Right lobe of liver (tissue), 6 donors: ENCODE results near the gene ATP8B3. TPM values are rescaled to one million over a fixed set of nuclear protein-coding genes. Genes with fewer than 3 reads are reported as not detected.
A peak's percentile ranks its signal among the peaks of the same experiment; 100 is the strongest.

Experiments used
- ATAC-seq, 4 donors: fragments of 200-7000 bp; cut with Tn5 transposase; one replicate each; pipeline ENCODE4 v1.9.1; 2020; ENCODE audit warnings: mild to moderate bottlenecking in 4 of 4, moderate library complexity in 4 of 4
- DNase-seq, 3 donors: peaks; one replicate each; pipeline ENCODE4 v3.0.0-alpha.2; 2020
- H3K27ac ChIP-seq, 3 donors: fragments of 200-600 bp; one replicate each; pipeline ENCODE4 v1.8.0; 2022
- H3K27me3 ChIP-seq, 2 donors: fragments of 200-600 bp; one replicate each; pipeline ENCODE4 v1.8.0; 2022
- H3K36me3 ChIP-seq, 4 donors: fragments of 200-600 bp; sonication (generic) in 1 of 4; one replicate each; pipeline versions ENCODE4 v1.5.1 to v1.8.0; 2017 to 2022; ENCODE audit warnings: control low read depth in 1 of 4
- H3K4me1 ChIP-seq, 4 donors: fragments of 200-600 bp; sonication (generic) in 1 of 4; one replicate each; pipeline versions ENCODE4 v1.5.1 to v1.8.0; 2017 to 2022; ENCODE audit warnings: control low read depth in 1 of 4
- H3K4me3 ChIP-seq, 3 donors: fragments of 200-600 bp; one replicate each; pipeline ENCODE4 v1.8.0; 2022
- H3K9me3 ChIP-seq, 4 donors: fragments of 200-600 bp; sonication (generic) in 1 of 4; one replicate each; pipeline versions ENCODE4 v1.5.1 to v1.8.0; 2017 to 2022; ENCODE audit warnings: control low read depth in 1 of 4
- POLR2A ChIP-seq: fragments of 450-650 bp; IDR thresholded peaks from one replicate; pipeline ENCODE4 v1.6.1; 2017; ENCODE audit warnings: antibody characterized with exemption, mild to moderate bottlenecking
- WGBS: methylation state at CpG from one replicate; pipeline ENCODE4 v1.1.6; 2018; ENCODE audit warnings: low coverage, low lambda C conversion rate; ENCODE audit not compliant: insufficient coverage; ENCODE audit errors: missing lambda C conversion rate; 5-methylcytosine and 5-hydroxymethylcytosine counted together
- intact Hi-C, 2 donors: fragments of 100-400 bp; cut with DNase I; formaldehyde crosslinking; loops; one replicate each; pipeline versions ENCODE4 v1.11.2 to v1.14.1; 2022
- total RNA-seq, 6 experiments: library from RNA; depleted of rRNA in 2 of 6; stranded (reverse); fragments of >200 nt in 2 of 6; fragmentation: NEBNext Ultra II Directional in 3 of 6; extraction: Animal tissue kit (Norgen Biotek cat#: 25700) in 3 of 6; gene quantifications; one replicate each; pipeline versions ENCODE4 v1.1.0 to v1.2.4, GENCODE V29; 2016 to 2023
- TF ChIP-seq, protein P1 (sequence below), 4 donors: fragments of 200-600 bp in 3 of 4; fragments of 450-650 bp in 1 of 4; IDR thresholded peaks; one replicate each; pipeline versions ENCODE4 v1.5.1 to v1.8.0; 2016 to 2022; ENCODE audit warnings: antibody characterized with exemption in 4 of 4, mild to moderate bottlenecking in 2 of 4
- donor health status: DM: no; HTN: yes; CAD: no.
- donor health status: DM: no; HTN: no; CAD: no.
- donor health status: DM: no; HTN: no; CAD: no.
- donor health status: DM: no; HTN: yes; CAD: no.
- donor health status: DM: no; HTN: yes; CAD: no.

The ATP8B3 gene
- total RNA-seq, 6 experiments from 2014 or later = 0.86 to 5.7 (median 3.1) TPM

DNA sequence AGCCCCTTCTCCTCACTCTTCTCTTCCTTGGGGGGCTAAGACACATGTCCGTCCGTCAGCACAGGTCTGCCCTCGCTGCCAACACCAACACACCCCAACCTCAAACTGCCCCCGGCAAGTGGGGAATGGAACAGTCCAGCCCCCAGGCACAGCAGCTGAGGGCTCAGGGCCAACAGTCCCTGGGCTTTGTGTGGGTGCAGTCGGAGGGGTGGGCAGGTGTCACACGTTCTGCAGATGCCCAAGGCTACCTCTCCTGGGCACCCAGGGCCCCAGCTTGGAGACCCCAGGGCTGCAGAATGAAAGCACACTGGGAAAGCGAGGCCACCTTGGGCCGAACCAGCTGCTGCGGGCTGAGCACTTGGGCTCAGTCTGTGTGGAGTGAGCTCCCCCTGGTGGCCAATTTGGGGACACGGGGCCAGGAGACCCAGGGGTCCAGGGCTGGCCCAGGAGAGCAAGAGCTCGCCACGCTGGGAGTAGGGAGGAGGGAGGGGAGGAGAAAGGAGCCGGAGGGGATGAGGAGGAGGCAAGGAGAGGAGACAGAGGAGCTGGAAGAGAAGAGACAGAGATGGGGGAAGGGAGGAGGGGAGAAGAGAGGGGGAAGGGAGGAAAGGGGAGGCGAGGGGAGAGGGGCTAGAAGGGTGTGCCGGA is 14.0 kb upstream of the ATP8B3 start:
- Histone ChIP-seq H3K4me1 (peaks cover 0 to 36% (median 6%) of the 10 kb centered on the region in 4 donors), H3K27ac (no peak overlapping the region), H3K27me3 (no peaks in the 10 kb centered on the region), H3K4me3 (no peak overlapping the region), H3K36me3 (peaks cover 0 to 21% (median under 1%) of the 10 kb centered on the region in 4 donors), H3K9me3 (no peaks in the 10 kb centered on the region)
- TF ChIP-seq, protein P1, sequence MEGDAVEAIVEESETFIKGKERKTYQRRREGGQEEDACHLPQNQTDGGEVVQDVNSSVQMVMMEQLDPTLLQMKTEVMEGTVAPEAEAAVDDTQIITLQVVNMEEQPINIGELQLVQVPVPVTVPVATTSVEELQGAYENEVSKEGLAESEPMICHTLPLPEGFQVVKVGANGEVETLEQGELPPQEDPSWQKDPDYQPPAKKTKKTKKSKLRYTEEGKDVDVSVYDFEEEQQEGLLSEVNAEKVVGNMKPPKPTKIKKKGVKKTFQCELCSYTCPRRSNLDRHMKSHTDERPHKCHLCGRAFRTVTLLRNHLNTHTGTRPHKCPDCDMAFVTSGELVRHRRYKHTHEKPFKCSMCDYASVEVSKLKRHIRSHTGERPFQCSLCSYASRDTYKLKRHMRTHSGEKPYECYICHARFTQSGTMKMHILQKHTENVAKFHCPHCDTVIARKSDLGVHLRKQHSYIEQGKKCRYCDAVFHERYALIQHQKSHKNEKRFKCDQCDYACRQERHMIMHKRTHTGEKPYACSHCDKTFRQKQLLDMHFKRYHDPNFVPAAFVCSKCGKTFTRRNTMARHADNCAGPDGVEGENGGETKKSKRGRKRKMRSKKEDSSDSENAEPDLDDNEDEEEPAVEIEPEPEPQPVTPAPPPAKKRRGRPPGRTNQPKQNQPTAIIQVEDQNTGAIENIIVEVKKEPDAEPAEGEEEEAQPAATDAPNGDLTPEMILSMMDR (IDR thresholded peaks at IDR 0.05) = peak; percentile 86 to 90 (median 86)
- no peak for TF ChIP-seq POLR2A
- peak; percentile 78 to 83 (median 81) for DNase-seq
- 23% methylated on average over 13 of the region's 15 CpGs for WGBS
- ATAC-seq = peak; percentile 73 to 82 (median 78)
- intact Hi-C loops = no loop called here

- DNase-seq (no peak), ATAC-seq (no peak)
- no peak overlapping the region for H3K4me3 ChIP-seq
- peaks cover 0 to 24% (median 6%) of the 10 kb centered on the region in 4 donors for H3K4me1 ChIP-seq
- TF ChIP-seq POLR2A = no peak
- TF ChIP-seq, protein P1 (IDR thresholded peaks at IDR 0.05) = no peak
- 44% methylated on average over 7 of the region's 14 CpGs for WGBS
- H3K9me3 ChIP-seq = no peaks in the 10 kb centered on the region
- intact Hi-C loops = no loop called here
- peaks cover 0 to 37% (median 13%) of the 10 kb centered on the region in 4 donors for H3K36me3 ChIP-seq
- H3K27ac ChIP-seq = no peak overlapping the region
- H3K27me3 ChIP-seq = no peaks in the 10 kb centered on the region
Observed at GRCh38 chr19:1824252-1824622, 12.2 kb upstream of the ATP8B3 start.

DNA sequence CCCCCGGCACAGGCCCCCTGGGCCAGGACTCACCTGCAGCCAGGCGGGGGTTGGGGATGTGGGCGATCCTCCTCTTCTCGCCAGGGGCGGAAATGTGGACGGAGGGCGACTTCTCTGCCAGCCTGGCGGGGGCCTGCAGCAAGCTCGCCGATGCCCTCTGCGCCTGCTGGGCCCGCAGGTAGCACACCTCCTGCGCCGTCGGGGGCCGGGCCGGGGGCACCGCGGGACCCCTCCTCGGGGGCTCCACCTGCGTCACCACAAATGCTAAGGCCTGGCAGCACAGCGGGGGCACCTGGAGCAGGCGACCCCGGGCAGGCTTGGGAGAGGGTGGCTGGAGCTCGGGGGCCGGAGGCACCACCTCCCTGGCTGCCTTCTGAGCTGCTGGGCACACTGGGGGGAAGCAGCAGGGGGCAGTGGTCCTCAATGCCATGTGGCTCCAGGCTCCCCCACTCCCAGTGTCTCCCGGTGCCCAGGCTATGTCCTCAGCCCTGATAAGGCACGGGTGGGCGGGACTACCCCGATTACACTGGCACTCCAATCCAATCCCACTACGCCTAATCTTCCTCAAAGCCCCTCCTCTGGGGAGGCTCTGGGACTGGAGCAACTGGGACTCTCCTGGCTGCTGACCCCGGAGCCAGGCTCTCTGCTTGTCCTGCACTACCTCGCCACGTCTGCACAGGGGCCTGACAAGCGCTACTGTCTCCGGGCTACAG is 11.6 kb upstream of the ATP8B3 start:
- peaks cover 0 to 24% (median 6%) of the 10 kb centered on the region in 4 donors for H3K4me1 ChIP-seq
- H3K4me3 ChIP-seq = no peak overlapping the region

DNA sequence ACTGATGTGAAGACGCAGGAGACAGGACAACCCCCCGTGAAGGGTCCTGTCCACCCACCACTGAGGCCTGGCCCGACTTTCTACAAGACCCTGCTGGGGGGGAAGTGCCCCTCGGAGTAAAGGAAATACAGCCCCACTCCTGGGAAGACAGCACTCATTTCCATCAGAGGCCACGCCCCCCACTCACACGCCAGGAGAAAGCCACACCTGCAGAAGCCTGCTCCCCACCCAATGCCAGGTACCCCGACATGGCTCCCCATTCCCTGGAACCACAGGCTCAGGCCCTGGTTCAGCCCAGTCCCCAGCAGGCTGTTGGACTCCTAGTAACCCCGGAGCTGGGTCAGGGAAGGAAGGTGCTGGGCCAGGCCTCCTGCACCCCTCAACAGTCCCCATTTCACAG is 10.9 kb upstream of the ATP8B3 start:
- no peak overlapping the region for H3K4me3 ChIP-seq
- TF ChIP-seq, protein P1 (IDR thresholded peaks at IDR 0.05) = no peak
- no peak for TF ChIP-seq POLR2A
- H3K36me3 ChIP-seq = peaks cover 0 to 49% (median 20%) of the 10 kb centered on the region in 4 donors
- no peak for ATAC-seq
- H3K9me3 ChIP-seq = no peaks in the 10 kb centered on the region
- WGBS = 100% methylated on average over 1 of the region's 8 CpGs
- intact Hi-C loops = no loop called here
- H3K4me1 ChIP-seq = peaks cover 0 to 22% (median 6%) of the 10 kb centered on the region in 4 donors
- no peak for DNase-seq
- no peak overlapping the region for H3K27ac ChIP-seq
- H3K27me3 ChIP-seq = no peaks in the 10 kb centered on the region

More for the DNA sequence above, 11.6 kb upstream of the ATP8B3 start:
- intact Hi-C loops = no loop called here
- Histone ChIP-seq H3K27me3 (no peaks in the 10 kb centered on the region), H3K27ac (no peak overlapping the region), H3K9me3 (no peaks in the 10 kb centered on the region), H3K36me3 (peaks cover 0 to 42% (median 15%) of the 10 kb centered on the region in 4 donors)
- ATAC-seq (no peak), DNase-seq (no peak)
- TF ChIP-seq, protein P1 (IDR thresholded peaks at IDR 0.05) = no peak
- TF ChIP-seq POLR2A = no peak
- WGBS = no CpG with 5 or more reads among the region's 36 CpGs
